Caco-2 (cell line): ENCODE measurements around the gene SMARCE1. TPM values are rescaled to one million over a fixed set of nuclear protein-coding genes. Genes with fewer than 3 reads are reported as not detected.

Source experiments
- BruUV-seq: library from RNA; stranded (reverse); fragments of 400-500 nt; replicated peaks from 2 replicates; lab custom pipeline; 2021; lab: Mats Ljungman, UMichigan
- CTCF ChIA-PET: fragments of 300-600 bp; sonication (Branson Sonifier 250); formaldehyde crosslinking; loops from one replicate; lab custom pipeline; 2022; ENCODE audit warnings: antibody characterized with exemption; lab: Charles Lee
- POLR2A ChIA-PET: fragments of 300-600 bp; sonication (Branson Sonifier 250); formaldehyde crosslinking; loops from one replicate; lab custom pipeline; 2022; ENCODE audit warnings: antibody characterized with exemption; lab: Charles Lee
- DNase-seq, 2 experiments: peaks; one replicate each; pipeline versions ENCODE4 v3.0.0 to v3.0.0-alpha.2; 2020 to 2022
- H3K27me3 ChIP-seq: replicated peaks from 2 replicates; pipeline ENCODE4 v1.6.0; 2011; ENCODE audit warnings: low read length; ENCODE audit not compliant: control insufficient read depth, insufficient read depth
- H3K36me3 ChIP-seq: 2 replicates; pipeline ENCODE4 v1.5.1; 2011; ENCODE audit warnings: low read length; ENCODE audit not compliant: control insufficient read depth, insufficient read depth
- H3K4me1 ChIP-seq: fragments of 250-450 bp; sonication (Bioruptor Pico); 2 replicates; pipeline ENCODE4 v1.5.1; 2020; ENCODE audit warnings: mild to moderate bottlenecking
- H3K4me3 ChIP-seq: 2 replicates; pipeline ENCODE4 v1.5.1; 2011; ENCODE audit warnings: low read depth, mild to moderate bottlenecking, control low read depth, low read length
- H3K9me3 ChIP-seq: fragments of 250-450 bp; sonication (Bioruptor Pico); 2 replicates; pipeline ENCODE4 v1.5.1; 2020; ENCODE audit warnings: mild to moderate bottlenecking, moderate library complexity
- H3K27ac Mint-ChIP-seq: one replicate; pipeline ENCODE4 v1.8.0; 2022; ENCODE audit warnings: mixed read lengths; ENCODE audit not compliant: unreplicated experiment
- H3K27me3 Mint-ChIP-seq: one replicate; pipeline ENCODE4 v1.8.0; 2022; ENCODE audit warnings: mixed read lengths; ENCODE audit not compliant: insufficient read depth, unreplicated experiment
- H3K36me3 Mint-ChIP-seq: one replicate; pipeline ENCODE4 v1.8.0; 2022; ENCODE audit warnings: mild to moderate bottlenecking, mixed read lengths; ENCODE audit not compliant: insufficient read depth, unreplicated experiment
- H3K4me1 Mint-ChIP-seq: one replicate; pipeline ENCODE4 v1.8.0; 2022; ENCODE audit warnings: low read depth, mixed read lengths; ENCODE audit not compliant: unreplicated experiment
- H3K4me3 Mint-ChIP-seq: one replicate; pipeline ENCODE4 v1.8.0; 2022; ENCODE audit warnings: mild to moderate bottlenecking, moderate library complexity, mixed read lengths; ENCODE audit not compliant: unreplicated experiment
- H3K9me3 Mint-ChIP-seq: one replicate; pipeline ENCODE4 v1.8.0; 2022; ENCODE audit warnings: mixed read lengths; ENCODE audit not compliant: unreplicated experiment
- intact Hi-C: fragments of 100-400 bp; cut with micrococcal nuclease; formaldehyde crosslinking; loops from one replicate; pipeline ENCODE4 v1.10.0; 2022; ENCODE audit not compliant: unreplicated experiment
- total RNA-seq: library from RNA; stranded (reverse); gene quantifications from 2 replicates; pipeline ENCODE4 v1.2.3, GENCODE V29; 2022
- TF ChIP-seq, protein P1 (sequence below), 2 experiments: fragments of 200-600 bp in 1 of 2; IDR thresholded peaks; 1 replicate in 1 of 2; 2 replicates in 1 of 2; pipeline versions ENCODE4 v1.5.1 to v1.8.0; 2011 to 2022; ENCODE audit warnings: antibody characterized with exemption in 1 of 2, control low read depth in 1 of 2, inconsistent platforms in 1 of 2, low read depth in 1 of 2, low read length in 1 of 2, mild to moderate bottlenecking in 1 of 2, moderate library complexity in 1 of 2; ENCODE audit not compliant: insufficient read depth in 1 of 2, severe bottlenecking in 1 of 2, unreplicated experiment in 1 of 2

Gene SMARCE1
- total RNA-seq, 1 experiment from 2014 or later, result 126 TPM

DNA sequence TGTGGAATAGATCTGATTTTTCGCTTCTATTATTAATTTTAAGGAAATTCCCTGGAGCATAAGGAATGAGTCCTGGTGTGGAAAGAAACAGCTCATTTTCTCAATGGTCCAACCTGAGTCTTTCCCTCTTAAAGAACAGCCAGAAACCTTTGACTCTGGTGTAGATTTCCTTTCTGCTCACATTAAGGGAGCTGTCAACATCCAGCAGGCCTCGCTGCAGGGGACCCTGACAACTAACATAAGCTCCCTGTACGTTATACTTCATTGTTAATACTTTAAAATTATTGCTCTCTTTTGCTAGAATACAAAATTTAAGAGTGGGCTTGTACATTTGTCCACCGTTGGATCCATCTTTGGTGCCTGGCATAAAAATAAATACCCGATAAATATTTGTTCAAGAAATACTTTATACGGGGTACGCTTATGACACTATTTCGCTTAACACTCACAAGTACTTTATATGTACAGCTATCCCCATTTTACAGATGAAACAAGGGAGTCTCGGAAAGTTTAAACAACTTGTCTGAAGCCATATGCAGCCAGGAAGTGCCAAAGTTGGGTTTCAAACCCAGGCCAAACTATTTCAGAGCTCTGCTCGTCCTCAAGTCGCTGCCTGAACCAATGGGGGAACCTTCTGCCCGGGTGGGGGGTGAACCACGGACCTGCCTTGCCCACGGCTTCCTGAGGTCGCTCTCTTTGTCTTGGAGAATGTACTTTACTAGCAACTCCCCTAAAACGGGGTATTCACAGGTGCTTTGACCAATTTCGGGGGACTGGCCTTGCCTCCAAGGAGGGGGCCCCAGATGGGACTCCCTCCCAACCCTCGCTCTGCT, 611 bp downstream of the SMARCE1 start:
- Mint-ChIP-seq H3K27ac (peak overlapping the region; percentile 97), H3K4me1 (peaks cover 10% of the 10 kb centered on the region), H3K9me3 (no peaks in the 10 kb centered on the region), H3K36me3 (peaks cover 46% of the 10 kb centered on the region), H3K4me3 (peak overlapping the region; percentile 83), H3K27me3 (no peaks in the 10 kb centered on the region)
- ChIA-PET CTCF (interaction anchor here (0.6 to 1.8 kb wide), 5 partner anchors 27 to 1495 kb away, joined by 3 to 6 read pairs (median 4); partner anchors contain the start of gene PLXDC1), POLR2A (interaction anchor here (0.6 to 1.1 kb wide), 7 partner anchors 44 to 1742 kb away, joined by 3 to 6 read pairs (median 3); no protein-coding TSS in a partner anchor)
- BruUV-seq, result TSS peak; percentile 51
- peaks cover 12% of the 10 kb centered on the region for H3K4me1 ChIP-seq
- peak overlapping the region; percentile 93 for H3K4me3 ChIP-seq
- peak in 1 of 2 experiments; percentile 41 for DNase-seq
- TF ChIP-seq, protein P1, sequence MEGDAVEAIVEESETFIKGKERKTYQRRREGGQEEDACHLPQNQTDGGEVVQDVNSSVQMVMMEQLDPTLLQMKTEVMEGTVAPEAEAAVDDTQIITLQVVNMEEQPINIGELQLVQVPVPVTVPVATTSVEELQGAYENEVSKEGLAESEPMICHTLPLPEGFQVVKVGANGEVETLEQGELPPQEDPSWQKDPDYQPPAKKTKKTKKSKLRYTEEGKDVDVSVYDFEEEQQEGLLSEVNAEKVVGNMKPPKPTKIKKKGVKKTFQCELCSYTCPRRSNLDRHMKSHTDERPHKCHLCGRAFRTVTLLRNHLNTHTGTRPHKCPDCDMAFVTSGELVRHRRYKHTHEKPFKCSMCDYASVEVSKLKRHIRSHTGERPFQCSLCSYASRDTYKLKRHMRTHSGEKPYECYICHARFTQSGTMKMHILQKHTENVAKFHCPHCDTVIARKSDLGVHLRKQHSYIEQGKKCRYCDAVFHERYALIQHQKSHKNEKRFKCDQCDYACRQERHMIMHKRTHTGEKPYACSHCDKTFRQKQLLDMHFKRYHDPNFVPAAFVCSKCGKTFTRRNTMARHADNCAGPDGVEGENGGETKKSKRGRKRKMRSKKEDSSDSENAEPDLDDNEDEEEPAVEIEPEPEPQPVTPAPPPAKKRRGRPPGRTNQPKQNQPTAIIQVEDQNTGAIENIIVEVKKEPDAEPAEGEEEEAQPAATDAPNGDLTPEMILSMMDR (IDR thresholded peaks at IDR 0.05; ENCODE audit: insufficient read depth in 1 of 2, low read depth in 1 of 2, low read length in 1 of 2, severe bottlenecking in 1 of 2, unreplicated experiment in 1 of 2), result no peak
- intact Hi-C loops, result no loop called here
- H3K36me3 ChIP-seq, result no peaks in the 10 kb centered on the region; the same call in 1 of the 2 replicates
- no peaks in the 10 kb centered on the region for H3K27me3 ChIP-seq
- H3K9me3 ChIP-seq, result no peaks in the 10 kb centered on the region

DNA sequence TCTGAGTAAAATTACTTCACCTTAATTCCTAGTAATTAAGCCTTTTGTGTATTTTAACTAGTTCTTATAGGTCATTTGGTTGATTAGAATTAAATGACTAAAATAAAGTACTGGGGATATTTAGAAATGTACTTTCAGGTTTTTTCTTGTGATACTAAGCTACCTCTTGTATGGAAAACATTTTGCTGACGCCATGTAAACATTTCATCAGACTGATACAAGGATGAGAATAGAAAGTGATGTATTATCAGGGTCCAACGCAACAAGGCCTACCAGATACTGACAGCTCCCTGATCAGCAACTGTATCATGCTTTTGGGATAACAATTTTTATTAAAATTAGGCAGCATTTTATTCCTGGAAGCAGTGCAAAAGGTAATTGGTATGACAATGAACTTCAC, 1.7 kb downstream of the SMARCE1 start:
- Histone ChIP-seq H3K4me3 (no peak overlapping the region), H3K27me3 (no peaks in the 10 kb centered on the region), H3K4me1 (peaks cover 12% of the 10 kb centered on the region), H3K9me3 (no peaks in the 10 kb centered on the region), H3K36me3 (no peaks in the 10 kb centered on the region; the same call in 1 of the 2 replicates)
- intact Hi-C loops, result no loop called here
- TF ChIP-seq, protein P1 (IDR thresholded peaks at IDR 0.05; ENCODE audit: insufficient read depth in 1 of 2, low read depth in 1 of 2, low read length in 1 of 2, severe bottlenecking in 1 of 2, unreplicated experiment in 1 of 2), result no peak
- ChIA-PET CTCF (interaction anchor here (0.7 to 1.3 kb wide), 2 partner anchors 26 to 53 kb away, joined by 3 to 6 read pairs; no protein-coding TSS in a partner anchor), POLR2A (interaction anchor here (0.7 to 1.1 kb wide), 2 partner anchors 134 to 1042 kb away, joined by 3 read pairs; no protein-coding TSS in a partner anchor)
- Mint-ChIP-seq H3K4me3 (no peak overlapping the region), H3K27ac (no peak overlapping the region), H3K27me3 (no peaks in the 10 kb centered on the region), H3K9me3 (no peaks in the 10 kb centered on the region), H3K4me1 (peaks cover 10% of the 10 kb centered on the region), H3K36me3 (peaks cover 53% of the 10 kb centered on the region)
- BruUV-seq, result no TSS peak
- DNase-seq, result no peak

DNA sequence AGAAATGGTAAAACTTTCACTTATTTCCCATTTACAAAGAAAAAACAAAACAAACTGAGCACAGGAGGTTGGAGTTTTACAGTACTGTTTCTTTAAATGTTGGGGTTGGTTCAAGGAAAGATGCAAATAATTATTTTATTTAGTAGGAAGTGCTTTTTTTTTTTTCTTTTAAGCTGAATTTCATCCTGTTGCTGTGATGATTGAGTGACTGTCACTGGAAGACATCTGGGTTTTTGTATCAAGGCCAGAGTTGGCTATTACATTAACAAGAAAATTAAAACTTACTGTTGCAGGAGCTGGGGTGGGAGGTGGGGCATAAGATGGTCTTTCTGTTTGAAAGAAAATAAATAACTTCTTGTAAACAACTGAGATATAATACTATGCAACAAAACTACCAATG, 2.3 kb downstream of the SMARCE1 start:
- Histone ChIP-seq H3K9me3 (no peaks in the 10 kb centered on the region), H3K4me1 (peaks cover 12% of the 10 kb centered on the region), H3K27me3 (no peaks in the 10 kb centered on the region), H3K4me3 (no peak overlapping the region), H3K36me3 (peaks cover 1% of the 10 kb centered on the region; the same call in 1 of the 2 replicates)
- TF ChIP-seq, protein P1 (IDR thresholded peaks at IDR 0.05; ENCODE audit: insufficient read depth in 1 of 2, low read depth in 1 of 2, low read length in 1 of 2, severe bottlenecking in 1 of 2, unreplicated experiment in 1 of 2), result no peak
- POLR2A ChIA-PET, result no interaction called here
- no TSS peak for BruUV-seq
- H3K4me3 Mint-ChIP-seq, result peak overlapping the region; percentile 27
- peaks cover 10% of the 10 kb centered on the region for H3K4me1 Mint-ChIP-seq
- DNase-seq, result no peak
- H3K9me3 Mint-ChIP-seq, result no peaks in the 10 kb centered on the region
- no peaks in the 10 kb centered on the region for H3K27me3 Mint-ChIP-seq
- CTCF ChIA-PET, result interaction anchor here (0.7 kb wide), 1 partner anchor 54 kb away, joined by 3 read pairs; no protein-coding TSS in a partner anchor
- intact Hi-C loops, result no loop called here
- H3K27ac Mint-ChIP-seq, result no peak overlapping the region
- H3K36me3 Mint-ChIP-seq, result peaks cover 59% of the 10 kb centered on the region
